Measurements from ENCODE around the gene PPP3CA.

DNA sequence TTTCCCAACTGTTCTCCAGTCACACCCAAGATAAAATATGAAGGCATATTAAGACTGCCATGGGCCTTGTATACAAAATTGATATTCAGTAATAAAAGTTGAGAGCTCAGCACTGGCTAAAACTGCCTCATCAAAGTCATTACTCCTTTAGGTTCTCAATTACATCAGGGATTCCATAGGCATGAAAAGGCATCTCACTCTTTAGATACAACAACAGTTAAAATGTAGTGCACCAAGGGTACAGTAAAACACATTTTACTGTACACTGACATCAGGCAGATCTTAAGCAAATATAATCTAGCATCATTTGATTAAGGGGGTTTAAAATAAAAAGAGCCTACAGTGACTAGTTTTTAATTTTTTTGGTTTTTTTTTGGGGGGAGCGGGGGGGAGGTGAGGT, 107.7 kb downstream of the PPP3CA start:
- TF ChIP-seq EZH2 (IDR thresholded peaks at IDR 0.05): no peak
- no peak for TF ChIP-seq POLR2AphosphoS5 (IDR thresholded peaks at IDR 0.05; ENCODE audit: borderline replicate concordance, low read depth, low read length)
- TF ChIP-seq FOXP2 (optimal IDR thresholded peaks at IDR 0.05; ENCODE audit: control extremely low read depth, extremely low read length, insufficient read depth): no peak

All from SK-N-MC (cell line).